G401 (cell line): Measurements from ENCODE around the gene OTOR. TPM values are rescaled to one million over a fixed set of nuclear protein-coding genes. Genes with fewer than 3 reads are reported as not detected.

Experiments used
- total RNA-seq: library from RNA; depleted of rRNA; stranded (reverse); fragments of >200 nt; shearing (Covaris generic); gene quantifications from 2 replicates; pipeline ENCODE4 v1.2.3, GENCODE V29; 2014; rRNA removed

OTOR gene
- total RNA-seq, 1 experiment from 2014 or later, result not detected

Other genes starting within 250 kb of the OTOR start
- gene KIF16B, start 174.9 kb upstream of the OTOR start, total RNA-seq, result 5.4 and 23.7 TPM in 2 replicates
- gene SNRPB2, start 18.3 kb upstream of the OTOR start, total RNA-seq, result 82.2 and 105 TPM in 2 replicates